ENCODE data around the gene AADACL4.

DNA sequence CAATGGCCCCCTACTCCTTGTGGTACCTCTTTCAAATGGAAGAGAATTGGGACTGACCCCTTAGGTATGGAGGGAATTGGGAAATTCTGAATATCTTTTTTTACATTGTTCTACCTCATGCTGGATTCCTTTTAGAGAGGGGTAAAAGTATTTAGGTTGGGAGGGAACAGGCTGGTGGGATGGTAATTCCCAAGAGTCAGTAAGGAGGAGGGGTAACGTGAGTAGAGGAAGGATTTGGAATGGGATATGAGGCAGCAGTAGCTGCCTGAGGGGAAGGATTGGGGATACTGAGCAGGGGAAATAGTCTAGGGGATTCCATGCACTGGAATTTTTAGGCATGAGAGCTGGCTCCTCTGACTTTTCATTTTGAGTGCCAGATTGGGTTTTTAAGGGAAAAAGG, 68.2 kb downstream of the AADACL4 start:
- TF ChIP-seq, protein P1, sequence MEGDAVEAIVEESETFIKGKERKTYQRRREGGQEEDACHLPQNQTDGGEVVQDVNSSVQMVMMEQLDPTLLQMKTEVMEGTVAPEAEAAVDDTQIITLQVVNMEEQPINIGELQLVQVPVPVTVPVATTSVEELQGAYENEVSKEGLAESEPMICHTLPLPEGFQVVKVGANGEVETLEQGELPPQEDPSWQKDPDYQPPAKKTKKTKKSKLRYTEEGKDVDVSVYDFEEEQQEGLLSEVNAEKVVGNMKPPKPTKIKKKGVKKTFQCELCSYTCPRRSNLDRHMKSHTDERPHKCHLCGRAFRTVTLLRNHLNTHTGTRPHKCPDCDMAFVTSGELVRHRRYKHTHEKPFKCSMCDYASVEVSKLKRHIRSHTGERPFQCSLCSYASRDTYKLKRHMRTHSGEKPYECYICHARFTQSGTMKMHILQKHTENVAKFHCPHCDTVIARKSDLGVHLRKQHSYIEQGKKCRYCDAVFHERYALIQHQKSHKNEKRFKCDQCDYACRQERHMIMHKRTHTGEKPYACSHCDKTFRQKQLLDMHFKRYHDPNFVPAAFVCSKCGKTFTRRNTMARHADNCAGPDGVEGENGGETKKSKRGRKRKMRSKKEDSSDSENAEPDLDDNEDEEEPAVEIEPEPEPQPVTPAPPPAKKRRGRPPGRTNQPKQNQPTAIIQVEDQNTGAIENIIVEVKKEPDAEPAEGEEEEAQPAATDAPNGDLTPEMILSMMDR (IDR thresholded peaks at IDR 0.05; ENCODE audit: poor library complexity, severe bottlenecking): no peak
- no peak for TF ChIP-seq POLR2AphosphoS5 (IDR thresholded peaks at IDR 0.05)
